H4 (cell line): ENCODE measurements around the gene SLC6A15. TPM values are rescaled to one million over a fixed set of nuclear protein-coding genes. Genes with fewer than 3 reads are reported as not detected.
A peak's percentile ranks its signal among the peaks of the same experiment; 100 is the strongest.

Experiments
- DNase-seq: peaks from one replicate; pipeline ENCODE4 v3.0.0-alpha.2; 2015; ENCODE audit warnings: low spot score
- total RNA-seq: library from RNA; depleted of rRNA; stranded (reverse); fragments of >200 nt; shearing (Covaris generic); gene quantifications from 2 replicates; pipeline ENCODE4 v1.2.3, GENCODE V29; 2014; rRNA removed

Gene SLC6A15
- 12.9 and 23.4 TPM in 2 replicates for total RNA-seq

GRCh38 chr12:84912198-84913128, at the start of gene SLC6A15:
SLC6A15 (minus strand) TSS chr12:84912799; CDS start chr12:84892120, 20,679 bp downstream.
- peak; percentile 88 for DNase-seq

- DNase-seq = no peak
Measured at GRCh38 chr12:84960918-84961317, 48.3 kb upstream of the SLC6A15 start.

GRCh38 chr12:84955298-84955697, 42.7 kb upstream of the SLC6A15 start:
- no peak for DNase-seq

- DNase-seq = no peak
Measured at GRCh38 chr12:84954415-84954814, 41.8 kb upstream of the SLC6A15 start.

DNA sequence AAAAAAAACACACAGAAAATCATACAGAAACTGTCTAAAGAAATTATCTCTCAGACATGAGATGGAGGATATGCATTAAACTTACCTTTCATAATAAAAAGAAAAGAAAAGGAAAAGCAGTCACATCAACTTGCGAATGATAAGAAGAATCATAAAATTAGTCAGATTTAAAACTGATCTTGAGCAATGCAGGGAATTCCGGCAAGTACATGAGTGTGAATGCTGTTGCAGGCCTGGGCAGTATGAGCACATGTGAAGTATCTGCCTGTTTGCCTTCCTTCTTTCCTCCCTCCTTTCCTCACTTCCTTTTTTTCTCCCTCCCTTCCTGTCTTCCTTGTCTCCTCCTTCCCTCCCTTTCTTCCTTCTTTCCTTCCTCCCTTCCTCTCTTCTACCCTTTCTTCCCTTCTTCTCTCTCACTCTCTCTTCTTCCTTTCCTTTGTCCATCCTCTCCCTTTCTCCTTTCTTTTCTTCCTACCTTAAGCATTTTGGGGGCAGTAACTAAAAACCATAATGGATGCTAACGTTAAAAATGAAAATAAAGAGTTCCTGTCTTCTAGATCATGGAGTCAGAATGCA, 38.5 kb upstream of the SLC6A15 start:
- no peak for DNase-seq

DNA sequence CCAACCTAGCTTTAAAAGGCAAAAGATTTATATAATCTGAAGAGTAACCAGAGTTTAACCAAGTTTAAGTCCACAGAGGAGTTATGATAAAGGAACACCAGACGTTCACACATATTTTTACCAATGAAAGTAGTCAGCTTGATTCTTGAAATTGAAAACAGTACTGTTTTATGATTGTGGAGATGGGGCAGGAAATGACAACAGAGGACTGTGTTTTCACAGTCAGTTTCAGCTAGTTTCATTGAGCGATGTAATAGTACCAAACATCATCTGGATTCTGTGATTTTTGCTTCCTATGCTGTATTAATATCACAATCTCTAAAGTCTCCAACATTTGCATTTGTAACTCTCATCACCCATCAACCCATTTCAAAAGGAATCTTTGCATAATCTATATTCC, 34.2 kb upstream of the SLC6A15 start:
- no peak for DNase-seq

DNA sequence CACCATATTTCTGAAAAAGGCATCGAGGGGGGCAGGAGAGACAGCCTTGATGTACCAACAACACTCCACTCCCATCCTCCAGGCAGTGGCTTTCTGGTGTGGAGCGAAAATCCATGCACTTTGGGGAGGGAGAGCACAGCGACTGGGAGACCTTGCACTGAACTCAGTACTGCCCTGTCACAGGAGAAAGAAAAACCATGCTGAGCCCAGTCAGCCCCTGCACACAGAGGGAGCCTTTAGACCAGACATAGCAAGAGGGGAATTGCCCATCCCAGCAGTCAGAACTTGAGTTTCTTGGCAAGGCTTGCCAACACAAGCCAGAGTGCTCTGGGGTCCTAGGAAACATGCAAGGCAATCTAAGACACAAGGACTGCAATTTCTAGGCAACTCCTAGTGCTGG, 24.8 kb upstream of the SLC6A15 start:
- no peak for DNase-seq

DNA sequence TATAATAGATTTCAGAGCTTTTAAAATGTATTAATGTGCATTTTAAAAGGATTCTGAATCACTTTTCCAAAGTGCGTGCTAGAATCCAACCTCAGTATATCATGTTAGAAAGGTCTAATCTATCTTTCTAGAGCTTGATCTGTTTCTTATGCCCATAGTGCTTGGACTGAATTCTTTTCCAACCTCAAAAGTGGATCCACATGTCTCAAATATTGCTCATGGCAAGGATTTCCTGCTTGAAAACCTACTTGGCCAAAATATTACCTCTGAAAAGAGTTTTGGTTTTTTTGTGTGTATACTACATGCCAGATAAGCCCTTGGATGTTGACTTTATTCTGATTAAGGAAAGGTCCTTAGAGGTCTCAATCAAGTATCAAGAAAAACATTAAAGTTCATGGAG, 16.9 kb upstream of the SLC6A15 start:
- no peak for DNase-seq

DNA sequence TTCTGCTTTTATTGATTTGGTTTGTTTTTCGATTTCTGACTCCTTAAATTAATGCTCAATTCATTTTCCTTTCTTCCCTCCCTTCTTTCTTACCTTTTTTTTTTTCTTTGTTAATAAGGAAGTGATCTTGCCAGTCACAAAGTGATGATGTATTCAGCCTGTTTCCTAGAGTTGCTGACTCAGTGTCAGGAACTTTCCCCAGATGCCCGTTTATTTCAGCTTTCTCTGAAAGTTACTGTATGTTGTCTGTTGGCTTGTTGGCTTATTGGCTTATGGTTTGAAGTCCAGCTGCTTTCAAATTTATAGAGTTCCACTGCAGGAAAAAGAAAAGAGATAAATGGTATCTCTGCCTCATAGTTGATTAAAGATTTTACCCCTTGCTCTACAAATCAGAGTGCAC, 12.4 kb upstream of the SLC6A15 start:
- peak; percentile 42 for DNase-seq

DNA sequence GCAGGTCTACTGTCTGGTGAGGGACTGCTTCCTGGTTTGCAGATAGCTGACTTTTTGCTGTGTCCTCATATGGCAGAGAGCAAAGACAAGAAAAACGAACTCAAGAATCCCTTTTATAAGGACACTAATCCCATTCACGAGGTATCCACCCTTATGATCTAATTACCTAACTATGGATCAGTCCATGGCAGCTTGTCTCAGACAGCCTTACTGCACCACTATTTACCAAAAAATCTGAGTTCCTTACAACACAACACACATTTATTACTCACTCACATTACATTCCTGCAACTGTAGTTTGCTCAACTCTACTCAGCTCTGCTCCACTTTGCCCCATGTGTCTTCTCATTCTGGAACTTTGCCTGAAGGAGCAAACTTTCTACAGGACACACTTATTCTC, 10.1 kb upstream of the SLC6A15 start:
- no peak for DNase-seq

DNA sequence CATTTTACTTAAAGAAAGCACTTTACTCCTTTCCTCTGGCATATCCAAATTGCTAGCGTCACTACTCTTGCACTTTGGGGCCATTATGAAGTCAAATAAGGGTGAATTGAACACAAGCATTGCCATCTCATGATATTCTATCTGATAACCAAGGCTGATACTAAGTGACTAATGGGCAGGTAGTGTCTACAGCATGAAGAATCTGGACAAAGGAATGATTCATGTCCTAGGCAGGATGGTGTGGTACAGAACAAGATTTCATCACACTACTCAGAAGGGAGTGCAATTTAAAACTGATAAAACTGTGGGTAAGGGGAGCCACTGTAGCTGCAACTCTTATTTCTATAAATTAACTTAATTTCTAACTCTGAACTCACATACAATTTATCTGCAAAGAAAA, 7.7 kb upstream of the SLC6A15 start:
- DNase-seq = no peak

DNA sequence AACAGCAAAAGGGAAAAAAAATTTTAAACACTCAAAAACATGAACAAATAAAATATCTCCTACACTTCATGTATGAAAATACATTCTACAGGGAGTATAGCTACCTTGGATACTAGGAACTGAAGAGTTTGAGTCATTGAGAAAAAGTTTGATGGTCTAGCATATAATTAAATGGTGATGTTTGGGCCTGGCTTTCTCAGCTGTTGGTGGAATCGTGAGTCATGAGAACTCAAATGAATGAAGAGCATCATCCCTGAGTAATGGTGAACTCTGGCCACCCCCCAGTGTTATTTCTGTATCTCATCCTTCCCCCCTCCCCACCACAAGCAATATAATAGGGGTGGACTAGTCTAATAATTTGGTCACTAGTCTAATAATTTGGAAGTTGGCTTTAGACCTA, 6.7 kb upstream of the SLC6A15 start:
- no peak for DNase-seq

GRCh38 chr12:84913129-84913515, 523 bp upstream of the SLC6A15 start:
- DNase-seq = peak; percentile 16

DNA sequence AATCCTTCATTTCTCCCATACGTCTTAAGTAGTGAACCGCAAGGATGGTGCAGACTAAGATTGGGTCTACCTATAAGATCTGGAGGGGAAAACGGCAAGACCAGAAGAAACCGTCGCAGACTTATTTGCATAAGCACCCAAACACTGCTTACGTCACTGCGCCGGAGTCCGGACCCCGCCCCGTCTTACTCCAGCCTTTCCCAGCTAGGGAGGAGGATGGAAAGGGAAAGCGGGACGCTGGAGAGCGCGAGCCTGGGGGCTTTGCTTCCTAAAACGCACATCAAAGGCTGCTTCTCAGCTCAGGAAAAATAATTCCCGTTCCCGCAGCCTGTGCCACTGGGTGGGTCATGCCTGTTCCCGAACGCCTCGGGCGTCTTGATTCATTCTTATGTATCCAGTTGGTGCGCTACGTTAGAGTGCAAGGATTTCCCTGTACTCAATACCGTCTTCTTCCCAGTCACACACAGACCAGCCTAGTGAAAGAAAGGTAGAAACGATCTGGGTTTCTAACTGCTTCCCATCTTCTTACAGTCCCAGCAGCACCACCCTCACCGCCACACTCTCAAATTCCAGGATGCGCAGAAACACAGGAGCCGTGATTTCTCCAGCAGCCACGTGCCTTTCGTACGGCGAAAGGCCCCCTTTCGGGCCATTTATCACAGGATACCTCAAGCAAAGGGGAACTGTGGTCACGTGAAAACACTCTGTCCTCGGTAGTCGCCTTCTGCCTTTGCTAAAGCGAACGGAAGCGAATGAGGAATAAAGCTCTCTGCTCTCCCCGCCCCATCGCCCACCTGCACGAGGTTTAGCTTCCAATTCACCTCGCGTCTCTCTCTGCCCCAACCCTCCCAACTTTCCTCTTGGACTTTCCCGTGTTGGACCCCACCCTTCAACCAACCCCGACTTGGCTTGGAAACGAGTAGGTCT, 1.1 kb downstream of the SLC6A15 start:
- DNase-seq = peak; percentile 88

GRCh38 chr12:84910549-84911241, 1.9 kb downstream of the SLC6A15 start:
- peak; percentile 48 for DNase-seq

GRCh38 chr12:84904051-84904450, 8.5 kb downstream of the SLC6A15 start:
- no peak for DNase-seq

DNA sequence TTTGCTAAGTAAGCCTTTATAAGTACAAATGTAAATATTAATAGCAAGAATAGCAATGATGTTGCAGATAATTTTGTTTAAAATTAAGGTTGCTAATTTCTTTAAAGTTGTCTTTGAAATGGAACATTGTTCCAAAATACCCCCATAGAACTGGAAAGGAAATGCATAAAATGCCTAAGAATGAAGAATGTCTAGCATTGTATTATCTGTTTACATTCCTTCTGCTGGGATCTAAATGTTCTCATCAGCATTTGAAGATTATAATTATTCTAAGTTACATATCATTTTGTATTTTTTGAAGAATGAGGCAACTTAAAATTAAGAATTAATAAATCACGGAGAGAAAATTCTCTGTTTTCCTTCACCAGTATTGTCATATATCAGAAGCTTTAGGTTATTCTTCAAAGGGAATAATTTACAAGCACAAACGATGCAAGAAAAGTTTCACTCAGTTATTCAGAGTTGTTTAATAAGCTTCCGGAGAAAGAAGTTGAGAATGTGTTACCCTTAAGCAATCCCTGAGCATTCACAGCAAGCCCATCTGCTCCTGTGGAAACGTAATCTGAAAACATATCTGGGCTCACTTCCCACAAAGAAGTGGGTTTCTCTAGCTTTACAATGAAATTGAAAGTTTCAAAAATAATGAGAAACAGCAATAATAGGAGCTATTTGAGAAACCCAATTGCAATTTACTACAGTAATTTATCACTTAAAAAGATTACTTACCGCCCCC, 21.3 kb downstream of the SLC6A15 start:
- no peak for DNase-seq

DNA sequence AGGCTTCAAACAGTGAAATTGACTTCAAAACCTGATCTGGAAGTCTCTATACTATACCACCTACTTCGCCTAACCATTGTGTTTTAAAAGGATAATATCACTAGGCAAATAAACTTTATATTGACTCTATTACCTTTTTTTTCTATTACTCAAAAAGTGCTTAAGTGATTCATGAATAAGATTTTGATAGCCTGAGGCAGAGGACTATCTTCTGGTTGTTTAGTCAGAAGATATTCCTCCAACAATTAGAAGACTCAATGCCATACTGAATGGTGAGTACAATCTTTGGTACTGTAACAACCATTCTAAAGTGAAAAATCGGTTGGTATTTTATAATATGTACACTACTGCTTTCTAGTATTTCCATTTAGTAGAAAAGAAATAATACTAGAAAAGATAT, 22.8 kb downstream of the SLC6A15 start:
- no peak for DNase-seq

GRCh38 chr12:84888861-84889260, 23.7 kb downstream of the SLC6A15 start:
- no peak for DNase-seq

- no peak for DNase-seq
Measured at GRCh38 chr12:84877340-84877739, 35.3 kb downstream of the SLC6A15 start.

- DNase-seq = no peak
Measured at GRCh38 chr12:84875241-84875640, 37.4 kb downstream of the SLC6A15 start.
